ENCODE results near the gene KLHL24. TPM values are rescaled to one million over a fixed set of nuclear protein-coding genes. Genes with fewer than 3 reads are reported as not detected.

KLHL24 gene
- total RNA-seq, 1 experiment from 2014 or later: 59.1 TPM

DNA sequence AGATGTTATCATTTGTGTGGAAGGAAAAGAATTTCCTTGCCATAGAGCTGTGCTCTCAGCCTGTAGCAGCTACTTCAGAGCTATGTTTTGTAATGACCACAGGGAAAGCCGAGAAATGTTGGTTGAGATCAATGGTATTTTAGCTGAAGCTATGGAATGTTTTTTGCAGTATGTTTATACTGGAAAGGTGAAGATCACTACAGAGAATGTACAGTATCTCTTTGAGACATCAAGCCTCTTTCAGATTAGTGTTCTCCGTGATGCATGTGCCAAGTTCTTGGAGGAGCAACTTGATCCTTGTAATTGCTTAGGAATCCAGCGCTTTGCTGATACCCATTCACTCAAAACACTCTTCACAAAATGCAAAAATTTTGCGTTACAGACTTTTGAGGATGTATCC is 15.1 kb downstream of the KLHL24 start:
- Histone ChIP-seq H3K9me2 (ENCODE audit: insufficient read depth) (no peaks in the 10 kb centered on the region), H3K27ac (no peak overlapping the region), H3F3A (ENCODE audit: insufficient read depth, low read depth) (no peaks in the 10 kb centered on the region), H4K20me1 (ENCODE audit: insufficient read depth) (no peaks in the 10 kb centered on the region), H3K27me3 (ENCODE audit: insufficient read depth, low read depth) (no peaks in the 10 kb centered on the region), H2AFZ (no peak overlapping the region), H3K4me2 (no peak overlapping the region), H3K4me1 (replicated peaks; ENCODE audit: insufficient read depth) (no peaks in the 10 kb centered on the region), H3K36me3 (ENCODE audit: low read depth) (peaks cover 34% of the 10 kb centered on the region), H3K9me3 (ENCODE audit: insufficient read depth, low read depth) (peaks cover 34% of the 10 kb centered on the region), H3K4me3 (no peak overlapping the region), H3K79me2 (ENCODE audit: low read depth) (no peaks in the 10 kb centered on the region)
- ChIA-PET CTCF (no interaction called here), POLR2A (ENCODE audit: unreplicated experiment) (no interaction called here)
- BruUV-seq (replicated peaks): no TSS peak
- TF ChIP-seq, protein P1, sequence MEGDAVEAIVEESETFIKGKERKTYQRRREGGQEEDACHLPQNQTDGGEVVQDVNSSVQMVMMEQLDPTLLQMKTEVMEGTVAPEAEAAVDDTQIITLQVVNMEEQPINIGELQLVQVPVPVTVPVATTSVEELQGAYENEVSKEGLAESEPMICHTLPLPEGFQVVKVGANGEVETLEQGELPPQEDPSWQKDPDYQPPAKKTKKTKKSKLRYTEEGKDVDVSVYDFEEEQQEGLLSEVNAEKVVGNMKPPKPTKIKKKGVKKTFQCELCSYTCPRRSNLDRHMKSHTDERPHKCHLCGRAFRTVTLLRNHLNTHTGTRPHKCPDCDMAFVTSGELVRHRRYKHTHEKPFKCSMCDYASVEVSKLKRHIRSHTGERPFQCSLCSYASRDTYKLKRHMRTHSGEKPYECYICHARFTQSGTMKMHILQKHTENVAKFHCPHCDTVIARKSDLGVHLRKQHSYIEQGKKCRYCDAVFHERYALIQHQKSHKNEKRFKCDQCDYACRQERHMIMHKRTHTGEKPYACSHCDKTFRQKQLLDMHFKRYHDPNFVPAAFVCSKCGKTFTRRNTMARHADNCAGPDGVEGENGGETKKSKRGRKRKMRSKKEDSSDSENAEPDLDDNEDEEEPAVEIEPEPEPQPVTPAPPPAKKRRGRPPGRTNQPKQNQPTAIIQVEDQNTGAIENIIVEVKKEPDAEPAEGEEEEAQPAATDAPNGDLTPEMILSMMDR (conservative IDR thresholded peaks at IDR 0.05): no peak
- no peak for TF ChIP-seq EZH2 (IDR thresholded peaks at IDR 0.05; ENCODE audit: low read depth)
- intact Hi-C loops (cut with micrococcal nuclease; ENCODE audit: unreplicated experiment): no loop called here
- no peak for DNase-seq

DNA sequence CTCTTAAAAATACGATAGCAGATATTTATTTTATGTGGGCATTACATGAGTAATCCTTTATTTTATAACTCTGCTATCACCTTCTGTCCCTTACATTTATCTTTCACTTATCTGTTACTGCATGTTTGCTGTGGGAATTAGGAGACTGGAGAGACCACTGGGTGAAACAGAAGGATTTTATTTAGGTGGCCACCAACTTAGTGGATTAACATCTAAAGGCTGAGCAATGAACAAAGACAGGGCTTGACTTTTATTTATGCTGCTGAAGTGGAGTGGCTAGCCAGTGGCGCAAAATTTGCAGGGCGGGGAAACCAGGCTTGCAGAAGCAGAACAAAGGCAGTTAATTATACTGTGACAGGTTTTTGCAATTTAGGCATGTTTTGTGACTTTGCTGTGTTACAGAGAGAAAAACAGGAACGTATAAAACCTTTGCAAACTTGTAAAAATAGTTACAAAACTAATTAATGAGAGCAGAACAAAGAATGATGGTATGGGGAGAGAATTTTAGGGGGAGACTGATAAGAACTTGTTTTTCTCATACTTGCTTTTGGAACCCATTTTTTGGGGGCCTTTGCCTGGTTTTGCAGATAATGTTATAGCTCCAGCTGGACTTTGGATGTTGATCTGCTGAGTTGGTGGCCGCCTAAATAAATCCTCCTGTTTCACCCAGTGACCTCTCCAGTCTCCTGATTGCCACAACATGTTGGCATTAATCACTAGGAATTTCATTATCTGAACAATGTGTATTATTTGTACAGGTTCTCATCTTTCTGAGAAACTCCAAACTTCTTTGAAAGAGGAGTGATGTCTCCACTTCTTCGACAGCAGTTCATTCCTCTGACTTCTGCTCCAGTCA is 18.0 kb downstream of the KLHL24 start:
- Histone ChIP-seq H2AFZ (no peak overlapping the region), H3K4me2 (no peak overlapping the region), H3K4me3 (peak overlapping the region; percentile 3; the same call in 1 of the 2 replicates), H3K27ac (no peak overlapping the region), H3K9me3 (ENCODE audit: insufficient read depth, low read depth) (peaks cover 34% of the 10 kb centered on the region), H4K20me1 (ENCODE audit: insufficient read depth) (no peaks in the 10 kb centered on the region), H3K36me3 (ENCODE audit: low read depth) (peaks cover 34% of the 10 kb centered on the region), H3F3A (ENCODE audit: insufficient read depth, low read depth) (no peaks in the 10 kb centered on the region), H3K79me2 (ENCODE audit: low read depth) (no peaks in the 10 kb centered on the region), H3K9me2 (ENCODE audit: insufficient read depth) (no peaks in the 10 kb centered on the region), H3K4me1 (replicated peaks; ENCODE audit: insufficient read depth) (no peaks in the 10 kb centered on the region), H3K27me3 (ENCODE audit: insufficient read depth, low read depth) (no peaks in the 10 kb centered on the region)
- POLR2A ChIA-PET (ENCODE audit: unreplicated experiment): no interaction called here
- CTCF ChIA-PET: no interaction called here
- TF ChIP-seq EZH2 (IDR thresholded peaks at IDR 0.05; ENCODE audit: low read depth): no peak
- TF ChIP-seq, protein P1 (conservative IDR thresholded peaks at IDR 0.05): no peak
- intact Hi-C loops (cut with micrococcal nuclease; ENCODE audit: unreplicated experiment): no loop called here
- no peak for DNase-seq
- no TSS peak for BruUV-seq (replicated peaks)

DNA sequence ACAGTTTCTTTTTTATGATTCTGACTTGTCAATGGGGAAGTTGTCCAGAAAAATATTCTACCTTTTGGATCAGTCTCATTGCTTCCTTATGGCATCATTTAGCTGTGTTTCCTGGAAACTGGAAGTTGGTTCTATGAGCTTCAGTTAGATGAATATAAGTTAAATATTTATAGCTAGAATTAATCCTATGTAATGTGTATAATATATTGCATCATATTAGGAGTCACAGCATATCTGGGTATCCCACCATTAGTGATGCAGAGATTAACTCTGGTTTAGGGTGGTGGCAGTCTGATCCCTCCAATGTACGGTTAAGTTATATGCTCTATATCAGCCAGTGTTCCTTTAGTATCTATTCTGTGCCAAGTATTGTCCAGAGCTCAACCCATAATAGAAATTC is 19.3 kb downstream of the KLHL24 start:
- Histone ChIP-seq H3K9me2 (ENCODE audit: insufficient read depth) (no peaks in the 10 kb centered on the region), H3K79me2 (ENCODE audit: low read depth) (no peaks in the 10 kb centered on the region), H3K4me3 (no peak overlapping the region), H4K20me1 (ENCODE audit: insufficient read depth) (no peaks in the 10 kb centered on the region), H3K27ac (no peak overlapping the region), H3K4me2 (no peak overlapping the region), H3F3A (ENCODE audit: insufficient read depth, low read depth) (no peaks in the 10 kb centered on the region), H3K27me3 (ENCODE audit: insufficient read depth, low read depth) (no peaks in the 10 kb centered on the region), H3K36me3 (ENCODE audit: low read depth) (peaks cover 34% of the 10 kb centered on the region), H2AFZ (no peak overlapping the region), H3K9me3 (ENCODE audit: insufficient read depth, low read depth) (peaks cover 34% of the 10 kb centered on the region), H3K4me1 (replicated peaks; ENCODE audit: insufficient read depth) (no peaks in the 10 kb centered on the region)
- TF ChIP-seq EZH2 (IDR thresholded peaks at IDR 0.05; ENCODE audit: low read depth): no peak
- TF ChIP-seq, protein P1 (conservative IDR thresholded peaks at IDR 0.05): no peak
- CTCF ChIA-PET: no interaction called here
- POLR2A ChIA-PET (ENCODE audit: unreplicated experiment): interaction anchor here (0.7 kb wide), 1 partner anchor 113 kb away, joined by 5 read pairs; no protein-coding TSS in a partner anchor
- intact Hi-C loops (cut with micrococcal nuclease; ENCODE audit: unreplicated experiment): no loop called here
- no peak for DNase-seq
- no TSS peak for BruUV-seq (replicated peaks)
